Activated naive CD8-positive, alpha-beta T cell treated with anti-CD3 and anti-CD28 coated beads, Interleukin-2, amount 10 ng/mL, durations not matched to agents 7 days and 5 days (primary cell): Measurements from ENCODE around the gene MAP4K4. TPM values are rescaled to one million over a fixed set of nuclear protein-coding genes. Genes with fewer than 3 reads are reported as not detected.
"Not testable (repeated sequence)": the region's sequence is repeated elsewhere in the genome, so short reads cannot be mapped to it uniquely, and the experiment has no call there.

Experiments used
- ATAC-seq: fragments of 150-1000 bp; cut with Tn5 transposase; one replicate; pipeline ENCODE4 v1.10.0; 2021; ENCODE audit warnings: low read depth, moderate library complexity
- POLR2A ChIA-PET: fragments of 350-600 bp; sonication (Branson Sonifier 250); formaldehyde crosslinking; loops from one replicate; lab custom pipeline; 2021; ENCODE audit warnings: antibody characterized with exemption; lab: Charles Lee
- DNase-seq: peaks from one replicate; pipeline ENCODE4 v3.0.0; 2021
- H3K27ac Mint-ChIP-seq: one replicate; pipeline ENCODE4 v1.8.0; 2022; ENCODE audit warnings: mild to moderate bottlenecking, mixed read lengths
- H3K27me3 Mint-ChIP-seq: one replicate; pipeline ENCODE4 v1.8.0; 2022; ENCODE audit warnings: mild to moderate bottlenecking, moderate library complexity, mixed read lengths
- H3K36me3 Mint-ChIP-seq: one replicate; pipeline ENCODE4 v1.8.0; 2021; ENCODE audit warnings: mild to moderate bottlenecking, mixed read lengths
- H3K4me1 Mint-ChIP-seq: one replicate; pipeline ENCODE4 v1.8.0; 2021; ENCODE audit warnings: mixed read lengths
- H3K4me3 Mint-ChIP-seq: one replicate; pipeline ENCODE4 v1.8.0; 2022; ENCODE audit warnings: mild to moderate bottlenecking, moderate library complexity, mixed read lengths
- H3K9me3 Mint-ChIP-seq: one replicate; pipeline ENCODE4 v1.8.0; 2021; ENCODE audit warnings: mixed read lengths
- total RNA-seq, 2 experiments: library from RNA; stranded (reverse); gene quantifications; one replicate each; pipeline ENCODE4 v1.2.3, GENCODE V29; 2021

Gene MAP4K4
- total RNA-seq, 2 experiments from 2014 or later, result 79.8 to 84.5 TPM

DNA sequence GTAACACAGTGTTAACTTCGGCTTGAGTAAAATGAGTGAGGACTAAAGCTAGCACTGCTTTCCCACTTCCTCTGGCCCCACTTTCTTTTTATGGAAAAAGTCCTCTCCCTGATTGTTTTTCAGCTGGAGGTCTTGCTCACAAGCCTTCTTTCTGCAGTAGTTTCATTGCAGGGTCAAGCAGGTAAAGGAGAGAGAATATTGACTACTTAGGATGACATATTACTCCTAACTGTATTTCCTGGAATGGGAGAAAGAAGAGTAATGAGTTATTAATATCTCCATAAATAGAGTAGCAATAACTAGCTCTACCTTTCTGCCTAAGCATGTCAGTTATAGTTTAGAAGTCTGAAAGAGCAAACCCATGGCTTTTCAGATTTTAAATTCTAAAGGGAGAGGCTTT, 45.0 kb downstream of the MAP4K4 start:
- Mint-ChIP-seq H3K36me3 (peaks cover 5% of the 10 kb centered on the region), H3K4me3 (no peak overlapping the region), H3K27ac (no peak overlapping the region), H3K9me3 (no peaks in the 10 kb centered on the region), H3K27me3 (no peaks in the 10 kb centered on the region), H3K4me1 (peaks cover 47% of the 10 kb centered on the region)
- POLR2A ChIA-PET, result interaction anchor here (0.6 kb wide), 1 partner anchor 37 kb away, joined by 3 read pairs; no protein-coding TSS in a partner anchor
- no peak for ATAC-seq
- DNase-seq, result no peak

DNA sequence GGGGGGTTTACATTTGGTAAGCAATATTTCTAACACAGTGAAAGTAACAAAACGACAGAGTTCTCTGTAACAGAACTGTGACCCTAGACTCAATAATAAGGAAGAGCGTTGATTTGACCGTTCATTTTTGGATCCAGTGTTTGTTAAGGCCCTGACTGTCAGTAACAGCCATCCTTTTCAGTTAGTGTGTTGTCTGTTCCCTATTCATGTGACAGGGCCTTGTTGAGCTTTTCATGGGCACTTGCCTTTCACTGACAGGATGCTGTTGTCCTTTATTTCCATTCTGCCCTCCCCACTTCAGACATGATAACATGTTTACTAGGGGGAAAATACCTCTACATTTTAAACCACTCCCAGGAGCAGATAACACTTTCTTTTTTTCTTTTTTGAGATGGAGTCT, 45.8 kb downstream of the MAP4K4 start:
- Mint-ChIP-seq H3K9me3 (no peaks in the 10 kb centered on the region), H3K27ac (peak overlapping the region; percentile 47), H3K36me3 (peaks cover 8% of the 10 kb centered on the region), H3K4me3 (no peak overlapping the region), H3K27me3 (no peaks in the 10 kb centered on the region), H3K4me1 (peaks cover 45% of the 10 kb centered on the region)
- ATAC-seq (peak; percentile 16), DNase-seq (no peak)
- POLR2A ChIA-PET, result no interaction called here

DNA sequence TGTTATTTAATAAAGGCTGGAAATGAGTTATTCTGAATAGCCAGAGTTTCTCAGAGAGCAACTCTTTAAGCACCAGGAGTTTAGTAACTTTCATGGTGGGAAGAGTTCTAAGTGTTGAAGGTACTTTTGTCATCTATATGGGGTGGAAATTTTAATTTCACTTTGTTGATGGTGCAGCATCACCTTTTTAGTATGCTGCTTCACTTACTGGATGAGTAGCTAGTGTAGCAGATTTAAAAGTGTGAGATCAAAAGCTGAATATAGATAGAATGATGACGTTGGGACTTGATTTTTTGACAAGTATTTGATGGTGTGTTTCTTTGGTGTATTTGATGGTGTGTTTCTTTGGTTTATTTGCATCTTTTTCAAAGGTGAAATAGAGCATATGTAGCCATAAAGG, 47.3 kb downstream of the MAP4K4 start:
- no peak overlapping the region for H3K27ac Mint-ChIP-seq
- ATAC-seq, result no peak
- H3K27me3 Mint-ChIP-seq, result no peaks in the 10 kb centered on the region
- H3K4me3 Mint-ChIP-seq, result no peak overlapping the region
- DNase-seq, result no peak
- POLR2A ChIA-PET, result interaction anchor here (1.0 to 2.1 kb wide), 3 partner anchors 12 to 45 kb away, joined by 3 to 9 read pairs (median 4); no protein-coding TSS in a partner anchor
- H3K9me3 Mint-ChIP-seq, result no peaks in the 10 kb centered on the region
- peaks cover 8% of the 10 kb centered on the region for H3K36me3 Mint-ChIP-seq
- H3K4me1 Mint-ChIP-seq, result peaks cover 41% of the 10 kb centered on the region

DNA sequence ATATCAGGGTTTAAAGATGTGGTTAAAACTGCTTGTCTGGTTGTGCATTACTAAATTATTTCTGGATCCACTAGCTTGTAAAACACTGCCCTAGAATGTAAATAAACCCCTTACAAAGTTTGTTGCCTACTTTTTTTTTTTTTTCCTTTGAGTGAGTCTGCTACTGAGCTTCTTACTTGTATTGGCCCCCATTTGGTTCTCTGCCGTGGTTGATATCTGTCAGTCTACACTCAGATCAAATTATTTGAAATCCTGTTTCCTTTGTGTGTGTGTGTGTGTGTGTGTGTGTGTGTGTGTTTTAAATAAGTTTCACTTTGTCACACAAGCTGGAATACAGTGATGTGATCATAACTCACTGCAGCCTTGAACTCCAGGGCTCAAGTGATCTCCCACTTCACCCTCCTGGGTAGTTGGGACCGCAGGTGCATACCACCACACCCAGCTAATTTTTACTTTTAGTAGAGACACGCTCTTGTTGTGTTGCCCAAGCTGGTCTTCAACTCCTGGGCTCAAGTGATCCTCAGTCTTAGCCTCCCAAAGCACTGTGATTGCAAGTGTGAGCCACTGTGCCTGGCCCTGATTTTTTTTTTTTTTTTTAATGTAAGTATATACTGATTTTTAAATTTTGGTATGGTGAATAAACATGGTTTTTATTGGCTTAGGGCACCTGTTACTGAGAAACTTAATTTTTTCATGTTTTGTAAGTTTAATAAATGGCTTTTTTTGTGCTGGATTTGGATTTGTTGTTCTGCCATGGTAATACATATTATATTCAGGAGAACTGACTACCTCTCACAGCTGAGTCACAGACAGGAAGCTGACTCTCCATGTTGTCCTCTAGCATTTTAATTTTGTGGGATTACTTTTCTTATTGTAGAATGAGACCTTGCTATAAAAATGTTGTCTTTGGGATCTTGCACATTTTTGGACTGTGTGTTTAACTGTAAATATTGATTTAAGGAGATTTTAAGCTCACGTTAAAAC, 48.5 kb downstream of the MAP4K4 start:
- POLR2A ChIA-PET, result interaction anchor here (0.6 to 2.1 kb wide), 5 partner anchors 10 to 1311 kb away, joined by 3 to 9 read pairs (median 3); partner anchors contain the start of gene RFX8
- Mint-ChIP-seq H3K4me1 (peaks cover 43% of the 10 kb centered on the region), H3K9me3 (no peaks in the 10 kb centered on the region), H3K36me3 (peaks cover 10% of the 10 kb centered on the region), H3K27me3 (no peaks in the 10 kb centered on the region), H3K27ac (peak overlapping the region; percentile 46), H3K4me3 (peak overlapping the region; percentile 35)
- ATAC-seq (peak; percentile 35), DNase-seq (no peak)

DNA sequence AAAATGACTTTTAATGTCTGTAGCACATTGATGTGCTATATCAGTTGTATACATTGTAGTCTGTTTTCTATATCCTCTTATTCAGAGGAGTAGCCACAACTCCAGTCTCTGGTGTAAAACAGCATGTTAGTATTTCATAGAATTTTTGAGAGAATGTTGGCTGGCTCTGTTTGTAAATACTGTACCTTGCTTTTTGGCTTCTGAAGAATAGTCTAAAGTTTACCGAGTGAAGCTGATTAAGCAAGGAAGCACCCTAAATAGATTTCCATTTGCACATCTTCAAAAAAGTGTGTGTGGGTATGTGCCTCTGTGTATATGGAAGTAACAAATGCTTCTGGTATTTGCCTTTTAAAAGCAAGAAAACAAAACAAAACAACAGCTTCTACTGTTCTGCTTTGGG, 50.5 kb downstream of the MAP4K4 start:
- Mint-ChIP-seq H3K4me1 (peaks cover 42% of the 10 kb centered on the region), H3K27ac (no peak overlapping the region), H3K36me3 (peaks cover 10% of the 10 kb centered on the region), H3K4me3 (no peak overlapping the region), H3K9me3 (no peaks in the 10 kb centered on the region), H3K27me3 (no peaks in the 10 kb centered on the region)
- POLR2A ChIA-PET, result no interaction called here
- no peak for ATAC-seq
- no peak for DNase-seq

DNA sequence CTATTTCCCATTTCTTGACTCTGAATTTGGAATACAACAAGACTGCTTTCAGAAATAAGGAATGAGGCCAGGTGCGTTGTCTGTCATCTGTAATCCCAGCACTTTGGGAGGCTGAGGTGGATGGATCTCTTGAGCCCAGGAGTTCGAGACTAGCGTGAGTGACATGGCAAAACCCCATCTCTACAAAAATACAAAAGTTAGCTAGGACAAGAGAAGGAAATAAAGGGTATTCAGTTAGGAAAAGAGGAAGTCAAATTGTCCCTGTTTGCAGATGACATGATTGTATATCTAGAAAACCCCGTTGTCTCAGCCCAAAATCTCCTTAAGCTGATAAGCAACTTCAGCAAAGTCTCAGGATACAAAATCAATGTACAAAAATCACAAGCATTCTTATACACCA, 51.0 kb downstream of the MAP4K4 start:
- H3K27me3 Mint-ChIP-seq, POLR2A ChIA-PET, ATAC-seq, H3K4me3 Mint-ChIP-seq, DNase-seq, H3K27ac Mint-ChIP-seq, H3K36me3 Mint-ChIP-seq, H3K9me3 Mint-ChIP-seq: not testable (repeated sequence)
- peaks cover 42% of the 10 kb centered on the region for H3K4me1 Mint-ChIP-seq

- H3K36me3 Mint-ChIP-seq, result peaks cover 10% of the 10 kb centered on the region
- H3K9me3 Mint-ChIP-seq, result no peaks in the 10 kb centered on the region
- no peak for ATAC-seq
- H3K4me1 Mint-ChIP-seq, result peaks cover 36% of the 10 kb centered on the region
- POLR2A ChIA-PET, result no interaction called here
- H3K4me3 Mint-ChIP-seq, result no peak overlapping the region
- H3K27ac Mint-ChIP-seq, result no peak overlapping the region
- no peak for DNase-seq
- H3K27me3 Mint-ChIP-seq, result no peaks in the 10 kb centered on the region
Measured at GRCh38 chr2:101750688-101751087, 53.2 kb downstream of the MAP4K4 start.

DNA sequence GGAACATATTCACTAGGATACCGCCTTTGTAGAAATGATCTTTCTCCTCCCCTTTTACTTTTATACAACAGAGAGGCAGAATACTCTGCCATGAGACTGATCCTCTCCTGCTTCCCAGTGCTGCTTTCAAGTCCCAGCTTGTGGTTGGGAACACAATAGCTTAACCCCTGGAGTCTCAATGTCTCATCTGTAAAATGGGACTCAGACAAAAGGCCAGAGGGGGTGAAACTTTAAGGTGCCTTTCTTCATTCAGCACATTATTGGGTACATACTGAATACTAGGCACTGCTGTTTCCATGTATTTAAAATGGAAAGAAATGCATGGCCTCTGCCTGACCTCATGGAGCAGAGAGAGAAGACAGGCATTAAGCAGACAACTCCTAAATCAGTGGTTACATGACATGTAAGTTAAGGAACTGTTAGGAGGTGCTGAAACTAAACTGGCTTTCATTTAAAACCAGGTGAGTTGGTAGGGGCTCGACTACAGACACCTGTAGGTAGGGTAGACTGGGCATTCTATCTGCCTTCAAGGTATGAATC, 53.8 kb downstream of the MAP4K4 start:
- Mint-ChIP-seq H3K27ac (no peak overlapping the region), H3K27me3 (no peaks in the 10 kb centered on the region), H3K4me1 (peaks cover 32% of the 10 kb centered on the region), H3K36me3 (peaks cover 10% of the 10 kb centered on the region), H3K9me3 (no peaks in the 10 kb centered on the region), H3K4me3 (no peak overlapping the region)
- DNase-seq, result no peak
- no peak for ATAC-seq
- POLR2A ChIA-PET, result no interaction called here

DNA sequence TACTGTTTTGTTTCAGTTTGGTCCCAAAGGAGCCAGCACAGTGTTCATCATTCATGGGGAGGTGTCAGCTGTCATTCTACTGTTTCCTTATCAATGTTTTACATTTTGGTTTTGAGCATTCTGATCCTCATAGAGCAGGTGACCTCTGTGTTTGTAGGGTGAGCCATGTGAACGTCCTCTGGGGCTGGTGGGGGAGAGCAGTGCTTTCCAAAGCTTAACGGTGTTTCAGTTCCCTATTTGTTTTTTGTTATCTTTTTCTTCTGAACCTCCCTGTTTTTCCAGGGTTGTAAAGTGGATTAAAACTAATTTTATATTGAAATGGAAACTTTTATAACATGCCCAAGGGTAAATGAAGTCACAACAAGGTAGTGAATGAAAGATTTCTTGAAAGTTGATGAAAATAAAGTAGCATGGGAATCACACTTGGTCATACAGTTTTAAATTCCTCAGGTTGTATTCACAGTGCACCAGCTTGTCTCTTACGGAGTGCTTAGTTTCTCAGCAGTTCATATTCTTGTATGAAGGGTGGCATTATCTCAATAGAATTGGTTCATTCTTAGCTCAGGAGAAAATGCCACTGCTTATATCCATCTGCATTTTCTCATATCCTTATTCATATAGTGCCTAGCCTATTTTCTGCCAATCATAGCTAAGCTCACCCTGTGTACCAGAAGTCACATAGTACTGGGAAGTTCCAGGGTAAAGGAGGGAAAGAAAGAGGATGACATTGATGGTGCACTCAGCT, 54.5 kb downstream of the MAP4K4 start:
- H3K27ac Mint-ChIP-seq, result no peak overlapping the region
- ATAC-seq (no peak), DNase-seq (no peak)
- POLR2A ChIA-PET, result no interaction called here
- no peaks in the 10 kb centered on the region for H3K9me3 Mint-ChIP-seq
- H3K36me3 Mint-ChIP-seq, result peaks cover 12% of the 10 kb centered on the region
- peaks cover 29% of the 10 kb centered on the region for H3K4me1 Mint-ChIP-seq
- no peak overlapping the region for H3K4me3 Mint-ChIP-seq
- no peaks in the 10 kb centered on the region for H3K27me3 Mint-ChIP-seq

DNA sequence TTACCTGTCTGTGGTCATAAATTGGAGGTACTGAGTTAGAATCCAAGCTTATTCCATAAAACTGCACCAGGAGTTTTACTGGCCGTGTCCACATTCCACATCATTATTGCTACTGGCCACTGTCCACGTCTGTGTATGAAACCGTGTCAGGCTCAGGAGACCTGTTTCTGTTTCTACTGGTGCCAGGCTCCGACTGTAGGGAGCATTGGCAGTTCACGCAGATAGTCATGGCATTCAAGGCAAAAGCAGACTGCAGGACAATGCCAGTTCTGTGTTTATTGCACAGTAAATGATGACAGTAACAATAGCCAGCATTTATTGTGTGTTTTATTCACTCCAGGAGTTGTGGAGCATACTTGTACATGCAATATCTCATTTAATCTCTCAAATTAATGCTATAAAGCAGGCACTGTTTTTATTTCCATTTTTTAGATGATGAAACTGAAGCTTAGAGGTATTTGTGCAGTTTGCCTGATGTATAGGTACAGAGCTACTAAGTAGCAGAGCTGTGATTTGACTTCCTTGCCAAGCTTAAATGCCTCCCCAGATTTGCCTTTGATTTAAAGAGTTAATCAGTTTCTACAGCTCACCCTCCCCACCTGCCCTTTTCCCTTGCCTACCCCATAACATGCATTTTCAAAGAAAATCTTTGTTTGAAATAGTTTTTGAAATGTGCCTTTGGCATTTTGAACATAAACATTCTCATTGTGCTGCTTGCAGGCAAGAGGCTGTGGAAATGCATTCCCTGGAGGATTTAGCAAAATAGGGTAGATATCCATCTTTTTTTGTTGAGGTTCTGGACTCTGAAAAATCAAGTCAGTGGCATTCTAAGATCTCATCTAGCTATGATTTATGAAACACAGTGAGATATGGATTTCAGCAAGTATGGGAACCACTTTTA, 55.5 kb downstream of the MAP4K4 start:
- no peak overlapping the region for H3K27ac Mint-ChIP-seq
- no peaks in the 10 kb centered on the region for H3K27me3 Mint-ChIP-seq
- no peak for ATAC-seq
- H3K9me3 Mint-ChIP-seq, result no peaks in the 10 kb centered on the region
- POLR2A ChIA-PET, result no interaction called here
- no peak overlapping the region for H3K4me3 Mint-ChIP-seq
- DNase-seq, result no peak
- peaks cover 12% of the 10 kb centered on the region for H3K36me3 Mint-ChIP-seq
- H3K4me1 Mint-ChIP-seq, result peaks cover 32% of the 10 kb centered on the region

GRCh38 chr2:101753720-101754490, 56.4 kb downstream of the MAP4K4 start:
- ATAC-seq (no peak), DNase-seq (no peak)
- no peak overlapping the region for H3K27ac Mint-ChIP-seq
- H3K9me3 Mint-ChIP-seq, result no peaks in the 10 kb centered on the region
- H3K4me3 Mint-ChIP-seq, result no peak overlapping the region
- H3K27me3 Mint-ChIP-seq, result no peaks in the 10 kb centered on the region
- peaks cover 39% of the 10 kb centered on the region for H3K4me1 Mint-ChIP-seq
- POLR2A ChIA-PET, result interaction anchor here (0.9 kb wide), 1 partner anchor 32 kb away, joined by 4 read pairs; no protein-coding TSS in a partner anchor
- peaks cover 6% of the 10 kb centered on the region for H3K36me3 Mint-ChIP-seq

DNA sequence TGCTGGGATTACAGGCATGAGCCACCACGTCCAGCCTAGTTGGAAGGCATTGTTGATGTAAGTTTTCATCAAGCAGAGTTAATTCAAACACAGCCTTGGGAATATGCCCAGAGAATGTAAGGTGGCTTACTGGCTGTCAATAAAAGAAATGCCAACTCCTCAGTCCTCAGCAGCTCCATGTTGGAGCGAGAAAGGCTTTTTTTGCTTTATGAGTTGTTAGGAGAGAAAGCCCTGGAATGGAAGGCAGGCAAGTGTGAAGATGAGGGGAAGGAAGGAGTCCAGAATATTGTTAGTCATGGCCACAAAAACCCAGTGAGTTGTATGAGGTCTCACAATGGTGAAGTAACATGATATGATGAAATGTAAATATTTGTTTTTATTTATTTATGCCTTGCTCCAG, 57.1 kb downstream of the MAP4K4 start:
- H3K4me3 Mint-ChIP-seq, result no peak overlapping the region
- no peaks in the 10 kb centered on the region for H3K9me3 Mint-ChIP-seq
- no peak for DNase-seq
- POLR2A ChIA-PET, result interaction anchor here (0.9 kb wide), 1 partner anchor 33 kb away, joined by 4 read pairs; no protein-coding TSS in a partner anchor
- no peak overlapping the region for H3K27ac Mint-ChIP-seq
- H3K36me3 Mint-ChIP-seq, result peaks cover 6% of the 10 kb centered on the region
- no peak for ATAC-seq
- peaks cover 39% of the 10 kb centered on the region for H3K4me1 Mint-ChIP-seq
- no peaks in the 10 kb centered on the region for H3K27me3 Mint-ChIP-seq
